ENCODE data around the gene EPDR1.

Gene EPDR1

DNA sequence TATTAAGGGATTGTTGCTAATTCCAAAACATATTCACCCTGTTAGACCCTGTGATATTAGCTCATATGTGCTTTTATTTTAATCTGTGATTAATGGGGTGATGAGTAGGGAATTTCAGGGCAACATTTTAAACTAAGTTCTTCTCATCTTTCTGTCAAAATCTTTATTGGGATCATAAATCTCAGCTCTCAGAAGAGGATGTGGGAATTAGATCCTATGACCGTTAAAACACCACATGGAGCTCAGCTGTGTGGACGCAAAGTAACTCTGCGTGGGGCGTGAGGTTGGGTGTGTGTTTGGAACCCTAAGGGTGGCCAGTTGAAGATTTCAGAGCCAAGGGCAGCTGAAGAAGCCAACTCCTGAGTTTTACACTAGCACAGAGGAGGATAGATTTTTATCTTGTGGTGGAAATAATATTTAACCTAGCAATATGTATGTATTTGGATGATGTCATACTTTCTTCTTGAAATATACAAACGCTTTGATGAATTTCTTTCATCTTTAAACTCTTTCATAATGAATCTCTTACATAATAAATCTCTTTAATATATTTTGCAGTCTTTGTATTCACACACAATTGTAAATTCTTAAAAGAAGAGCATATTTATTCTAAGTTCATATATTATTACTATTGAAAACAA lies 64.4 kb downstream of the EPDR1 start:
- DNase-seq: no peak

GRCh38 chr7:37986908-37987330 lies 66.5 kb downstream of the EPDR1 start:
- no peak for DNase-seq

DNA sequence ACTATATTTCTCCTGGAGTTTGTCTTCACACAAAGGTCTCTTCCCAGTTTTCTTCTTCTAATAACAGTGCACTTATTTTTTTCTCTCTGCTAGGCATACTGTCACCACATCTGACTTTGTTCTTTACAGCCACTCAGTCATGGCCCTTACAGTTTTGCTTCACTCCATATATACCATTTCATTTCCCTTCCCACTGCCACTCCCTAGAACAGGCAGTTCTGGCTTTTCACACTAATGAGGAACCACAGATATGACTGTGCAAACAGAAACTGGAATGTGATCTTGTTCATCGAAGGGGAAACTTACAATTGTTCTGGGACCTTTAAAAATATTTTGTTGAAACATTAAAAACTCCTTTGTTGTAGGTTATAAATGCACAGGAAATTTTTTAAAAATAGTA lies 67.3 kb downstream of the EPDR1 start:
- no peak for DNase-seq

DNA sequence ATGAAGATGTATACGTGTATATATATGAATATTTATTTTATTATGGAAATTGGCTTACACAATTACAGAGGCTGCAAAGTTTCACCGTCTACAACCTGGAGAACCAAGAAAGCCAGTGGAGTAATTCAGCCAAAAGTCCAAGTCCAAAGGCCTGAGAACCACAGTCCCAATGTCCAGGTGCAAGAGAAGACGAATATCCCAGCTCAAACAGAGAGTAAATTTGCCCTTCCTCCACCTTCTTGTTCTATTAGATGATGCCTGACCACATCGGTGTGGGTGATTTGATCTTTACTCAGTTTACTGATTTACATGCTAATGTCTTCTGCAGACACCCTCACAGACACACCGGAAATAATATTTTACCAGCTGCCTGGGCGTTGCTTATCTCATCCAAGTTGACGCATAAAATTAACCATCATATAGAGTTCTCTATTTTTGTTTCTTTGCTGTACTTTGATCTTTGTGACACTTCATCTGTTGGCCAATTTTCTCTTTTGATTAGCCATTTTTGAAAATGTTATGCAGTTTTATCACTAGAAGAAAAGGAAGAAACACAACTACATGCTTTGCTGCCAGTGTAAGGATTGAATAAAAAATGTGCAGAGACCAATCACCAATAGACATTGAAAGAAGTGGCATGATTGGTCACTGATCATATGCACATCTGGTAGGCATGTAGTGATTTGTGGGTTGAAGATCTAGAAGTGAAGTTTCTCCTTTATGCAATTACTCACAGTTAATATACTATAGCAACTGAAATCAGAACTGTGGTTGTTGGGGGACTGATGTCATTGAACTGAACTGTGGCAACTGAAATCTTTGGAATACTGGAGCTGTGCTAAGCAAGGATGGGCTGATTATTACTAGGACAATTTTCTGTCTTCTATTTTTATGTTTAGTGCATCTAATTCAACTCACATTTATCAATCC lies 68.5 kb downstream of the EPDR1 start:
- DNase-seq: no peak

- DNase-seq: no peak
Observed at GRCh38 chr7:37990337-37990736, 69.9 kb downstream of the EPDR1 start.

DNA sequence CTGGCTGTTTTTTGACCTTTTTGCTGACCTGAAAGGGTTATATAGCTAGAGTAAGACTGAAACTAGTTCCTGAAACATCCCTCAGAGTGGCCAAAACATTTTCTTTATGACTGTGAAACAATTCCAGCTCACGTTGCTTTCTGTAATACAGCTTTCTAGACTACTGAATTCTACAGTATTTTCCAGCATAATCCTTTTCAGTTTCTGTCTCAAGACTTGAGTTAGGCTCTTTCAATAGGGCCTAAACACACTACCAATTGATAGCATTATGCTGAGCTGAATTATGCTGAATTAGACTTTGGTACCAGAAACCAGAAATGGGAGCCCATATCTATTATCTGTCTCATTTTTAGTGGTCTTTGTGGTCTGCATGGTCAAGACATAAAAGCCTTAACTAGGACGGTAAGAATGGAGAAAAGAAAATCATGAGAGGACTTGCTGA lies 72.6 kb downstream of the EPDR1 start:
- no peak for DNase-seq

DNA sequence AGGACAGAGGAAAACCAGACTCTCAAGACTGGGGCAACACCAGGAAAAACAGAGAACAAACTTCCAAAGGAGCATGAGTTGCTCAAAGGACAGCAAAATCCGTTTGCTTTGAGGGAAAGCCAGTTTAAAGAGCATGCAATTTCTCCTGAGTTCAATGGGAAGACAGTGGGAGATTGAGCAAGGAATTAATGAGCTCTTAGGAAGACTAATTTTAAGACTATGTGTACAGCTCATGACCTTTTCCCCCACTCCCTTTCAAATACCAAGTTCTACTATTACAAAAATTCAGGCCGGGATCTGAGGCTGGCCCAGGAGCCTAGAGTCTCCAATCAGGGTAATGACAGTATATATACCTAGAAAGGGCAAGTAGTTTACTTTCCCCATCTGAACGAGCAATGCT lies 79.2 kb downstream of the EPDR1 start:
- DNase-seq: no peak

GRCh38 chr7:38000272-38000671 lies 79.8 kb downstream of the EPDR1 start:
- DNase-seq: no peak
